ENCODE measurements around the gene STXBP6. TPM values are rescaled to one million over a fixed set of nuclear protein-coding genes. Genes with fewer than 3 reads are reported as not detected.

STXBP6 gene
- polyA plus RNA-seq, 1 donor from 2014 or later: 14.6 TPM

DNA sequence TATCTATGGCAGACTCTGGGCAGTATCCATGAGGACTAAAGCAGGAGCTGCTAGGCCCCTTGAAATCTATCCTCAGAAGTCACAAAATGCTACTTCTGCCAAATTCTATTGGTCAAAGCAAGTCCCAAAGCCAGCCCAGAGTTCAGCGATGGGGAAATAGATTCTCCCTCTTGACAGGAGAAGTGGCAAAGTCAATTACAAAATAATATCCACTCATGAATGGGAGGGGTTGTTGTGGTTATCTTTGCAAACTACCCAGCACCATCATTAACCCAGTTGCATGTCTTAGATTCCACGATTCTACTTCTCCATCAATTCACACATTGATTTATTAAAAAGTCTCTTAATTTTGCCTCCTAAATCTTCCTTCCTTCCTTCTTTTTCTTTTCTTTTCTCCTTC, 30.7 kb upstream of the STXBP6 start:
- H3K9me2 ChIP-seq (ENCODE audit: insufficient read depth, low read length): no peaks in the 10 kb centered on the region

DNA sequence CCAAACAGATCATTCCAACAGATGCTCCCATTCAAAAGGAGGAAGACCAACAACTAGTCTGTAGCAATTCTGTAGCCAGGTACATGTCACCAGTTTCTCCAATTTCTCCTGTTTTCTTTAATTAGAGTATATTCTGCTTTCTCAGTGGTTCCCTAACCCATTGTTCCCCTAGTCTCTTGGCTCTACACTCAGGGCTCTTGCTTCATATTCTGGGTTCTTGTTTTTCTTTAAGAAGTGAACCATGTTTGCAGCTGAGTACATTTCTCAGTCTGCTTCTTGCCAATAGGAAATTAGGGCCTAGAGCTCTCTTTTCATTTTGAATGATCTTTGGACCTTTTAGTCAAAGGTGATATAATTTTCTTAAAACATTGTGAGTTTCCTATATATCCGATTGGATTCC, 29.4 kb upstream of the STXBP6 start:
- no peaks in the 10 kb centered on the region for H3K9me3 ChIP-seq (ENCODE audit: low read length)
- TF ChIP-seq EP300 (conservative IDR thresholded peaks at IDR 0.05; ENCODE audit: poor library complexity, severe bottlenecking) (no peak), POLR2AphosphoS5 (IDR thresholded peaks at IDR 0.05) (no peak), MXI1 (conservative IDR thresholded peaks at IDR 0.05; ENCODE audit: poor library complexity, severe bottlenecking) (no peak), SMC3 (conservative IDR thresholded peaks at IDR 0.05; ENCODE audit: poor library complexity) (no peak), EZH2 (IDR thresholded peaks at IDR 0.05; ENCODE audit: borderline replicate concordance, insufficient read depth, low read length, poor library complexity, severe bottlenecking) (no peak), RAD21 (conservative IDR thresholded peaks at IDR 0.05) (no peak)
- TF ChIP-seq, protein P1, sequence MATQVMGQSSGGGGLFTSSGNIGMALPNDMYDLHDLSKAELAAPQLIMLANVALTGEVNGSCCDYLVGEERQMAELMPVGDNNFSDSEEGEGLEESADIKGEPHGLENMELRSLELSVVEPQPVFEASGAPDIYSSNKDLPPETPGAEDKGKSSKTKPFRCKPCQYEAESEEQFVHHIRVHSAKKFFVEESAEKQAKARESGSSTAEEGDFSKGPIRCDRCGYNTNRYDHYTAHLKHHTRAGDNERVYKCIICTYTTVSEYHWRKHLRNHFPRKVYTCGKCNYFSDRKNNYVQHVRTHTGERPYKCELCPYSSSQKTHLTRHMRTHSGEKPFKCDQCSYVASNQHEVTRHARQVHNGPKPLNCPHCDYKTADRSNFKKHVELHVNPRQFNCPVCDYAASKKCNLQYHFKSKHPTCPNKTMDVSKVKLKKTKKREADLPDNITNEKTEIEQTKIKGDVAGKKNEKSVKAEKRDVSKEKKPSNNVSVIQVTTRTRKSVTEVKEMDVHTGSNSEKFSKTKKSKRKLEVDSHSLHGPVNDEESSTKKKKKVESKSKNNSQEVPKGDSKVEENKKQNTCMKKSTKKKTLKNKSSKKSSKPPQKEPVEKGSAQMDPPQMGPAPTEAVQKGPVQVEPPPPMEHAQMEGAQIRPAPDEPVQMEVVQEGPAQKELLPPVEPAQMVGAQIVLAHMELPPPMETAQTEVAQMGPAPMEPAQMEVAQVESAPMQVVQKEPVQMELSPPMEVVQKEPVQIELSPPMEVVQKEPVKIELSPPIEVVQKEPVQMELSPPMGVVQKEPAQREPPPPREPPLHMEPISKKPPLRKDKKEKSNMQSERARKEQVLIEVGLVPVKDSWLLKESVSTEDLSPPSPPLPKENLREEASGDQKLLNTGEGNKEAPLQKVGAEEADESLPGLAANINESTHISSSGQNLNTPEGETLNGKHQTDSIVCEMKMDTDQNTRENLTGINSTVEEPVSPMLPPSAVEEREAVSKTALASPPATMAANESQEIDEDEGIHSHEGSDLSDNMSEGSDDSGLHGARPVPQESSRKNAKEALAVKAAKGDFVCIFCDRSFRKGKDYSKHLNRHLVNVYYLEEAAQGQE (IDR thresholded peaks at IDR 0.05; ENCODE audit: borderline replicate concordance): no peak
- TF ChIP-seq, protein P2, sequence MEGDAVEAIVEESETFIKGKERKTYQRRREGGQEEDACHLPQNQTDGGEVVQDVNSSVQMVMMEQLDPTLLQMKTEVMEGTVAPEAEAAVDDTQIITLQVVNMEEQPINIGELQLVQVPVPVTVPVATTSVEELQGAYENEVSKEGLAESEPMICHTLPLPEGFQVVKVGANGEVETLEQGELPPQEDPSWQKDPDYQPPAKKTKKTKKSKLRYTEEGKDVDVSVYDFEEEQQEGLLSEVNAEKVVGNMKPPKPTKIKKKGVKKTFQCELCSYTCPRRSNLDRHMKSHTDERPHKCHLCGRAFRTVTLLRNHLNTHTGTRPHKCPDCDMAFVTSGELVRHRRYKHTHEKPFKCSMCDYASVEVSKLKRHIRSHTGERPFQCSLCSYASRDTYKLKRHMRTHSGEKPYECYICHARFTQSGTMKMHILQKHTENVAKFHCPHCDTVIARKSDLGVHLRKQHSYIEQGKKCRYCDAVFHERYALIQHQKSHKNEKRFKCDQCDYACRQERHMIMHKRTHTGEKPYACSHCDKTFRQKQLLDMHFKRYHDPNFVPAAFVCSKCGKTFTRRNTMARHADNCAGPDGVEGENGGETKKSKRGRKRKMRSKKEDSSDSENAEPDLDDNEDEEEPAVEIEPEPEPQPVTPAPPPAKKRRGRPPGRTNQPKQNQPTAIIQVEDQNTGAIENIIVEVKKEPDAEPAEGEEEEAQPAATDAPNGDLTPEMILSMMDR (IDR thresholded peaks at IDR 0.05; ENCODE audit: poor library complexity, severe bottlenecking): no peak
- no peaks in the 10 kb centered on the region for H3K36me3 ChIP-seq (ENCODE audit: insufficient read depth, low read length)
- H3K27ac ChIP-seq (ENCODE audit: low read length): no peak overlapping the region
- H3K27me3 ChIP-seq (ENCODE audit: insufficient read depth, low read depth, low read length): no peaks in the 10 kb centered on the region
- H3K9me2 ChIP-seq (ENCODE audit: insufficient read depth, low read length): no peaks in the 10 kb centered on the region
- H3K4me2 ChIP-seq (ENCODE audit: low read length): no peak overlapping the region
- H3K9ac ChIP-seq (ENCODE audit: low read length): no peak overlapping the region
- no peaks in the 10 kb centered on the region for H3F3A ChIP-seq (ENCODE audit: insufficient read depth, low read length, poor library complexity, severe bottlenecking)
- no peaks in the 10 kb centered on the region for H3K79me2 ChIP-seq (replicated peaks; ENCODE audit: insufficient read depth, low read length)
- H3K4me3 ChIP-seq (ENCODE audit: low read length): no peak overlapping the region
- H4K20me1 ChIP-seq (ENCODE audit: insufficient read depth): no peaks in the 10 kb centered on the region
- no peak overlapping the region for H2AFZ ChIP-seq (ENCODE audit: low read depth, low read length)

More for the DNA sequence above, 30.7 kb upstream of the STXBP6 start:
- TF ChIP-seq SMC3 (conservative IDR thresholded peaks at IDR 0.05; ENCODE audit: poor library complexity): no peak
- no peak for TF ChIP-seq RAD21 (conservative IDR thresholded peaks at IDR 0.05)
- no peak for TF ChIP-seq EZH2 (IDR thresholded peaks at IDR 0.05; ENCODE audit: borderline replicate concordance, insufficient read depth, low read length, poor library complexity, severe bottlenecking)
- no peak for TF ChIP-seq EP300 (conservative IDR thresholded peaks at IDR 0.05; ENCODE audit: poor library complexity, severe bottlenecking)
- TF ChIP-seq, protein P1 (IDR thresholded peaks at IDR 0.05; ENCODE audit: borderline replicate concordance): no peak
- TF ChIP-seq, protein P2 (IDR thresholded peaks at IDR 0.05; ENCODE audit: poor library complexity, severe bottlenecking): no peak
- TF ChIP-seq MXI1 (conservative IDR thresholded peaks at IDR 0.05; ENCODE audit: poor library complexity, severe bottlenecking): no peak
- TF ChIP-seq POLR2AphosphoS5 (IDR thresholded peaks at IDR 0.05): no peak
- no peak for TF ChIP-seq TAF1 (IDR thresholded peaks at IDR 0.05; ENCODE audit: low read depth)
- Histone ChIP-seq H3K4me2 (ENCODE audit: low read length) (no peak overlapping the region), H3K4me3 (ENCODE audit: low read length) (no peak overlapping the region), H4K20me1 (ENCODE audit: insufficient read depth) (no peaks in the 10 kb centered on the region), H2AFZ (ENCODE audit: low read depth, low read length) (no peak overlapping the region), H3F3A (ENCODE audit: insufficient read depth, low read length, poor library complexity, severe bottlenecking) (no peaks in the 10 kb centered on the region), H3K27me3 (ENCODE audit: insufficient read depth, low read depth, low read length) (no peaks in the 10 kb centered on the region), H3K9me3 (ENCODE audit: low read length) (no peaks in the 10 kb centered on the region), H3K9ac (ENCODE audit: low read length) (no peak overlapping the region), H3K27ac (ENCODE audit: low read length) (no peak overlapping the region), H3K79me2 (replicated peaks; ENCODE audit: insufficient read depth, low read length) (no peaks in the 10 kb centered on the region), H3K36me3 (ENCODE audit: insufficient read depth, low read length) (no peaks in the 10 kb centered on the region)

All from neural cell (in vitro differentiated cells).